WTC11 (cell line): Measurements from ENCODE around the gene CIDEB.

Experiments used
- NFYB ChIP-seq: sonication (generic); formaldehyde crosslinking; conservative IDR thresholded peaks from 2 replicates; pipeline ENCODE4 v1.8.0; 2022; ENCODE audit warnings: low read depth, missing genetic modification reagents
- TEAD1 ChIP-seq: sonication (generic); formaldehyde crosslinking; IDR thresholded peaks from 2 replicates; pipeline ENCODE4 v1.8.0; 2022; ENCODE audit warnings: mild to moderate bottlenecking, missing genetic modification reagents
- TF ChIP-seq, protein P1 (sequence below): fragments of 200-600 bp; IDR thresholded peaks from 2 replicates; pipeline ENCODE4 v1.8.0; 2022; ENCODE audit warnings: antibody characterized with exemption
- TF ChIP-seq, protein P2 (sequence below): sonication (generic); formaldehyde crosslinking; conservative IDR thresholded peaks from 2 replicates; pipeline ENCODE4 v1.8.1; 2022; ENCODE audit warnings: mild to moderate bottlenecking, missing genetic modification reagents
- TF ChIP-seq, protein P3 (sequence below): sonication (generic); formaldehyde crosslinking; IDR thresholded peaks from 2 replicates; pipeline ENCODE4 v1.8.0; 2022; ENCODE audit warnings: mild to moderate bottlenecking, missing genetic modification reagents
- TF ChIP-seq, protein P4 (sequence below): sonication (generic); formaldehyde crosslinking; IDR thresholded peaks from 2 replicates; pipeline ENCODE4 v1.8.0; 2023; ENCODE audit warnings: missing genetic modification reagents
- TF ChIP-seq, protein P5 (sequence below): sonication (generic); formaldehyde crosslinking; IDR thresholded peaks from 2 replicates; pipeline ENCODE4 v1.8.1; 2022; ENCODE audit warnings: low read depth, missing genetic modification reagents, borderline replicate concordance

DNA sequence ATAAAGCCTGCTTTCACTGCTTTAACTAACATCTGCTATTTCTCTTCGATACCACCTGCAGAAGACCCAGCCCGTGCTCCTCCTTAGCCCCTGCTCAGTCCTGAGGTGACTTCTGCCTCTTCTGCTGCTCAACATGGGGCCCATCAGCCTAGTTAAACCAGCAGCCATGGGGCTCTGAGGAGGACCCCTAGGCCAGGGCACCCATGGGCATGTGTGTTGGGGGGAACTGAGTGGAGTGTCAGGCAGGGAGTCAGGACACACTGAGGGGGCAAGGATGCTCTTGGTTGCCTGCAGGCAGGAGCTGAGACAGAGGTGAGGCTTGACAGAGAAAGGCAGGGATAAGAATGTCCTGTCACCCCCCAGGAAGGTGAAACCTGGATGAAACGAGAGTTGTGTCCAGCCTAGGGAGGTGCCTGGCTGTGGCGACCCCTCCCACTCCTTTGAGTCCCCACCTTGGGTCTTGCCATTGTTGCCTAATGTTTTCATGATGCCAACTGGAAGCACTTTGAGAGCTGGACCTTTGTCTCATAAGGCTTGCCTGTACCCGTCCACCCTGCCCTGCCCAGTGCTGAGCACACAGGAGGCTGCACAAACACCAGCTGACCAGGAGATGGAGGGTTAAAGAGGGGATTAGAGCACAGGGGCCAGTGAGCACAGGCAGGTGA lies 23.8 kb downstream of the CIDEB start:
- TF ChIP-seq, protein P1, sequence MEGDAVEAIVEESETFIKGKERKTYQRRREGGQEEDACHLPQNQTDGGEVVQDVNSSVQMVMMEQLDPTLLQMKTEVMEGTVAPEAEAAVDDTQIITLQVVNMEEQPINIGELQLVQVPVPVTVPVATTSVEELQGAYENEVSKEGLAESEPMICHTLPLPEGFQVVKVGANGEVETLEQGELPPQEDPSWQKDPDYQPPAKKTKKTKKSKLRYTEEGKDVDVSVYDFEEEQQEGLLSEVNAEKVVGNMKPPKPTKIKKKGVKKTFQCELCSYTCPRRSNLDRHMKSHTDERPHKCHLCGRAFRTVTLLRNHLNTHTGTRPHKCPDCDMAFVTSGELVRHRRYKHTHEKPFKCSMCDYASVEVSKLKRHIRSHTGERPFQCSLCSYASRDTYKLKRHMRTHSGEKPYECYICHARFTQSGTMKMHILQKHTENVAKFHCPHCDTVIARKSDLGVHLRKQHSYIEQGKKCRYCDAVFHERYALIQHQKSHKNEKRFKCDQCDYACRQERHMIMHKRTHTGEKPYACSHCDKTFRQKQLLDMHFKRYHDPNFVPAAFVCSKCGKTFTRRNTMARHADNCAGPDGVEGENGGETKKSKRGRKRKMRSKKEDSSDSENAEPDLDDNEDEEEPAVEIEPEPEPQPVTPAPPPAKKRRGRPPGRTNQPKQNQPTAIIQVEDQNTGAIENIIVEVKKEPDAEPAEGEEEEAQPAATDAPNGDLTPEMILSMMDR: no peak
- TF ChIP-seq, protein P2, sequence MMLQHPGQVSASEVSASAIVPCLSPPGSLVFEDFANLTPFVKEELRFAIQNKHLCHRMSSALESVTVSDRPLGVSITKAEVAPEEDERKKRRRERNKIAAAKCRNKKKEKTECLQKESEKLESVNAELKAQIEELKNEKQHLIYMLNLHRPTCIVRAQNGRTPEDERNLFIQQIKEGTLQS: no peak
- TF ChIP-seq, protein P3, sequence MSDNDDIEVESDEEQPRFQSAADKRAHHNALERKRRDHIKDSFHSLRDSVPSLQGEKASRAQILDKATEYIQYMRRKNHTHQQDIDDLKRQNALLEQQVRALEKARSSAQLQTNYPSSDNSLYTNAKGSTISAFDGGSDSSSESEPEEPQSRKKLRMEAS: no peak
- TF ChIP-seq NFYB (no peak), TEAD1 (no peak)
- TF ChIP-seq, protein P4, sequence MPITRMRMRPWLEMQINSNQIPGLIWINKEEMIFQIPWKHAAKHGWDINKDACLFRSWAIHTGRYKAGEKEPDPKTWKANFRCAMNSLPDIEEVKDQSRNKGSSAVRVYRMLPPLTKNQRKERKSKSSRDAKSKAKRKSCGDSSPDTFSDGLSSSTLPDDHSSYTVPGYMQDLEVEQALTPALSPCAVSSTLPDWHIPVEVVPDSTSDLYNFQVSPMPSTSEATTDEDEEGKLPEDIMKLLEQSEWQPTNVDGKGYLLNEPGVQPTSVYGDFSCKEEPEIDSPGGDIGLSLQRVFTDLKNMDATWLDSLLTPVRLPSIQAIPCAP: no peak
- TF ChIP-seq, protein P5, sequence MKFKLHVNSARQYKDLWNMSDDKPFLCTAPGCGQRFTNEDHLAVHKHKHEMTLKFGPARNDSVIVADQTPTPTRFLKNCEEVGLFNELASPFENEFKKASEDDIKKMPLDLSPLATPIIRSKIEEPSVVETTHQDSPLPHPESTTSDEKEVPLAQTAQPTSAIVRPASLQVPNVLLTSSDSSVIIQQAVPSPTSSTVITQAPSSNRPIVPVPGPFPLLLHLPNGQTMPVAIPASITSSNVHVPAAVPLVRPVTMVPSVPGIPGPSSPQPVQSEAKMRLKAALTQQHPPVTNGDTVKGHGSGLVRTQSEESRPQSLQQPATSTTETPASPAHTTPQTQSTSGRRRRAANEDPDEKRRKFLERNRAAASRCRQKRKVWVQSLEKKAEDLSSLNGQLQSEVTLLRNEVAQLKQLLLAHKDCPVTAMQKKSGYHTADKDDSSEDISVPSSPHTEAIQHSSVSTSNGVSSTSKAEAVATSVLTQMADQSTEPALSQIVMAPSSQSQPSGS (CRISPR knock-in tag): no peak
